ENCODE data around the gene AUNIP.

DNA sequence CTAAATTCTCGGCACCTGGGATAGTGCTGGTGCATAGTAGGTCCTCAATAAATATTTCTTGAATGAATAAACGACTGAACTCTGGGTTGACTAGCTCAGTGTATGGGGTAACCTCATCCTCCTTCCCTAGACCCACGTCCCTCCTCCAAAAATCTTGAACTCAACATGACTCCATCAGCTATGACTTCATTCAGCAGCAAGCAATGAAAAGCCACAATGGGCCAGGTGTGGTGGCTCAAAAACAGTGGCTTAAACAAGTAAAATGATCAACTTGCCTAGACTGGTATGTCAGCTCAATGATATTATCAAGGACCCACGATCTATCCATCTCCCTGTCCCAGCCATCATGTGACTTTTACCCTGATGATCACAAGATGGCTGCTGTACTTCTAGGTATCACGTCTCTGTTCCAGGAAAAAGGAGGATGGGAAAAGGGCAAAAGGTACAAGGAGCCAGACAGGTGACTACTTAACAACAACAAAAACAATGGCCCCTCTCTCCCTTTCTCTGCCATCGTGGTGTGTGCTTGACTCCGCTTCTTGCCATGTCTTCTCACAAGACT, 29.2 kb upstream of the AUNIP start:
- TF ChIP-seq, protein P1, sequence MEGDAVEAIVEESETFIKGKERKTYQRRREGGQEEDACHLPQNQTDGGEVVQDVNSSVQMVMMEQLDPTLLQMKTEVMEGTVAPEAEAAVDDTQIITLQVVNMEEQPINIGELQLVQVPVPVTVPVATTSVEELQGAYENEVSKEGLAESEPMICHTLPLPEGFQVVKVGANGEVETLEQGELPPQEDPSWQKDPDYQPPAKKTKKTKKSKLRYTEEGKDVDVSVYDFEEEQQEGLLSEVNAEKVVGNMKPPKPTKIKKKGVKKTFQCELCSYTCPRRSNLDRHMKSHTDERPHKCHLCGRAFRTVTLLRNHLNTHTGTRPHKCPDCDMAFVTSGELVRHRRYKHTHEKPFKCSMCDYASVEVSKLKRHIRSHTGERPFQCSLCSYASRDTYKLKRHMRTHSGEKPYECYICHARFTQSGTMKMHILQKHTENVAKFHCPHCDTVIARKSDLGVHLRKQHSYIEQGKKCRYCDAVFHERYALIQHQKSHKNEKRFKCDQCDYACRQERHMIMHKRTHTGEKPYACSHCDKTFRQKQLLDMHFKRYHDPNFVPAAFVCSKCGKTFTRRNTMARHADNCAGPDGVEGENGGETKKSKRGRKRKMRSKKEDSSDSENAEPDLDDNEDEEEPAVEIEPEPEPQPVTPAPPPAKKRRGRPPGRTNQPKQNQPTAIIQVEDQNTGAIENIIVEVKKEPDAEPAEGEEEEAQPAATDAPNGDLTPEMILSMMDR (IDR thresholded peaks at IDR 0.05) = no peak
- TF ChIP-seq POLR2A (IDR thresholded peaks at IDR 0.05) = no peak
- no peak for TF ChIP-seq POLR2AphosphoS5 (IDR thresholded peaks at IDR 0.05)

All from prostate gland (tissue), 2 donors.